ENCODE measurements around the gene ACYP2.

The ACYP2 gene

GRCh38 chr2:54330926-54331835 is 215.8 kb downstream of the ACYP2 start:
- DNase-seq, result no peak

DNA sequence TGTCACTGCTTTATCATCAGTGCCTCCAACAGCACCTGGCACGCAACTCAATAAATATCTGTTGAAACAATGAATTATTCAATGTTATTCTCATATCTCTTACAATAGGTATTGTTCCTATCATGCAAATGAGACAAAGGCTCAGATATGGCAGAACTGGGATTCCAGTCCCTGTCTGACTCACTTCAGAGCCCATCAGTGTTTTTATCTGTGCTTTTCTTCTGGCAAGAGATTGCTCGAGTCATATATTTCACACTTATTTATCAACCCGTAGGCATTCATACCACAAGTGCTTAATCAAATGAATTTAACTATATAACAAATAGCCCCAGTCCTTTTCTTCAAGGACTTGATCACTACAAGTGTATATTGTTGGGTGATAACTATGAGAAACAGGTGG is 217.0 kb downstream of the ACYP2 start:
- DNase-seq, result no peak

DNA sequence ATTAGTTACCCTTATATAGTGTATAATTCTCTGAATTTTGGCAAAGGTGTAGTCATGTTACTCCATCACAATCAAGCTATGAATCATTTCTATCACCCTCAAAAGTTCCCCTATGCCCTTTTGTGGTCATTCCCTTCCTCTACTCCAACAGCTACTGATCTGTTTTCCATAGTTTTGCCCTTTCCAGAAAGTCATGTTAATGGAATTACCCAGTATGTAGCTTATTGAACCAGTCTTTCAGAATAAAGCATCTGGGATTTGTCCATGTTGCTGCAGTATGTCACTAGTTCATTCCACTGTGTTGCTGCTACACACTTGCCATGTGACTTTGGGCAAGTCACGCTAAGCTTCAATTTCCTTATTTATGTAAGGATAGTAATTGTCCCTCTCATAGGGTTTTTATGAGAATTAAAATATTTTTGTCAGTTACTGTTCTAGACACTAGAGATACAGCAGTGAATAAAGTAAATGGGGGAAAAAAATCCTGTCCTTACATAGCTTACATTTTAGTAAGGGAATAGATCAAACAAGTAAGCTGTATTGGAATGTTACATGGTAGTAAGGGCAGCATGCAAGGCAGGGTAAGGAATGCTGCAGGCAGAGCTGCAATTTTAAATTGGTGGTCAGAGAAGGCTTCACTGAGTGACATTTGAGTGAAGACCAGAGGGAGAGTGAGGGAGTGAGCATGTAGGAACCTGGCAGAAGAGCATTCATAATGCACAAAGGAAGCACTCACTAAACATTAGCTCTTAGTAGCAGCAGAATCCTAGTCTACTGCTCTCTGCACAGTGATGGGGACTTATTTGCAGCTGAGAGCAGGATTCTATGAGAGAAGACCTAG is 220.9 kb downstream of the ACYP2 start:
- no peak for DNase-seq

GRCh38 chr2:54336977-54337255 is 221.5 kb downstream of the ACYP2 start:
- DNase-seq, result no peak

DNA sequence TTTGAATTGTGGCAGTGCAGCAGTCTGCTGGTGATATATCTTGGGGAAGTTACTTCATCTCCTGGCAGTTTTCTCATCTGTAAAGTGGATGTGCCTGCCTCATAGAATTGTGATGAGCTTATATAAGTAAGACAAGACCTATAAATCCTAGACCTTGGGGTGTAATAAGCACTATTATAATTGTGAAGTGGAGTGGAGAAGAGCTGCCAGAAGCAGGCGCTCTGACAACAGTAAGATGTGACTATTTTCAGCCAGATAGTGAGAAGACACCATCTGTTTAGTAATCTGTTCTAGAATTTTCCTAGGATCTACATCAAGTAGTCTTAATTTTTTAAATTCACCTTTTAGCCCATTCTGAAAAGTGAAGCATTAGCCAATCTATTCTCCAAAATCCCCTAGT is 226.2 kb downstream of the ACYP2 start:
- no peak for DNase-seq

GRCh38 chr2:54342603-54343002 is 227.2 kb downstream of the ACYP2 start:
- DNase-seq, result no peak

- no peak for DNase-seq
Measured at GRCh38 chr2:54347622-54348021, 232.2 kb downstream of the ACYP2 start.

- DNase-seq, result no peak
Measured at GRCh38 chr2:54348646-54349045, 233.2 kb downstream of the ACYP2 start.

GRCh38 chr2:54350426-54350825 is 235.0 kb downstream of the ACYP2 start:
- DNase-seq, result no peak

GRCh38 chr2:54353216-54353615 is 237.8 kb downstream of the ACYP2 start:
- DNase-seq, result no peak
